Measurements from ENCODE around the gene SULT1A2. TPM values are rescaled to one million over a fixed set of nuclear protein-coding genes. Genes with fewer than 3 reads are reported as not detected.

Gene SULT1A2
- total RNA-seq, 1 donor from 2014 or later: not detected

DNA sequence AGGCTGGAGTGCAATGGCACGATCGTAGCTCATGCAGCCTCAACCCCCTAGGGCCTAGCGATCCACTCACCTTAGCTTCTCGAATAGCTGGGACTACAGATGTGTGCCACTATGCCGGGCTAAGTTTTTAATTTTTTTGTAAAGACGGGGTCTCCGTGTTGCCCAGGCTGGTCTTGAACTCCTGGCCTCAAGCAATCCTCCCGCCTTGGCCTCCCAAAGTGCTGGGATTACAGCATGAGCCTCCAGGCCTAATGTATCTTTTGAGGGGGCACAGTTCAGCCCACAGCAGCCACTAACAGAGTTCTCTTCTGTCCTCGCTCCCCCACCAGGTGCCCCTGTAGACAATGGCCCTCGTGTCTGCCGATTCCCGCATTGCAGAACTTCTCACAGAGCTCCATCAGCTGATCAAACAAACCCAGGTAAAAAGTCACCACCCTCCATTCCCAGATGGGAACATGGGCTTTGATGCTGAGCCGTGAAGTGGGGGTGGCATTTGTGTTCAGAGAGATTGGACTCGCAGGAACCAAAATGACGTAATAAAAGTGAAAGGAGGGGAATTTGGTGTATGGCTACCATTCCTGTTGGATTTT is 16.0 kb downstream of the SULT1A2 start:
- no peak for DNase-seq (ENCODE audit: extremely low spot score in 2 of 2)
- no peak overlapping the region for H3K4me3 ChIP-seq
- no peaks in the 10 kb centered on the region for H3K4me1 ChIP-seq
- no peaks in the 10 kb centered on the region for H3K9me3 ChIP-seq
- H3K36me3 ChIP-seq: peaks cover 0 to 28% of the 10 kb centered on the region in 2 donors
- TF ChIP-seq POLR2A (IDR thresholded peaks at IDR 0.05) (no peak), POLR2AphosphoS5 (IDR thresholded peaks at IDR 0.05; ENCODE audit: insufficient read depth in 1 of 2, low read depth in 1 of 2) (no peak)
- TF ChIP-seq, protein P1, sequence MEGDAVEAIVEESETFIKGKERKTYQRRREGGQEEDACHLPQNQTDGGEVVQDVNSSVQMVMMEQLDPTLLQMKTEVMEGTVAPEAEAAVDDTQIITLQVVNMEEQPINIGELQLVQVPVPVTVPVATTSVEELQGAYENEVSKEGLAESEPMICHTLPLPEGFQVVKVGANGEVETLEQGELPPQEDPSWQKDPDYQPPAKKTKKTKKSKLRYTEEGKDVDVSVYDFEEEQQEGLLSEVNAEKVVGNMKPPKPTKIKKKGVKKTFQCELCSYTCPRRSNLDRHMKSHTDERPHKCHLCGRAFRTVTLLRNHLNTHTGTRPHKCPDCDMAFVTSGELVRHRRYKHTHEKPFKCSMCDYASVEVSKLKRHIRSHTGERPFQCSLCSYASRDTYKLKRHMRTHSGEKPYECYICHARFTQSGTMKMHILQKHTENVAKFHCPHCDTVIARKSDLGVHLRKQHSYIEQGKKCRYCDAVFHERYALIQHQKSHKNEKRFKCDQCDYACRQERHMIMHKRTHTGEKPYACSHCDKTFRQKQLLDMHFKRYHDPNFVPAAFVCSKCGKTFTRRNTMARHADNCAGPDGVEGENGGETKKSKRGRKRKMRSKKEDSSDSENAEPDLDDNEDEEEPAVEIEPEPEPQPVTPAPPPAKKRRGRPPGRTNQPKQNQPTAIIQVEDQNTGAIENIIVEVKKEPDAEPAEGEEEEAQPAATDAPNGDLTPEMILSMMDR (IDR thresholded peaks at IDR 0.05): no peak
- intact Hi-C loops (cut with DNase I): no loop called here
- H3K27ac ChIP-seq: no peak overlapping the region
- no peaks in the 10 kb centered on the region for H3K27me3 ChIP-seq

DNA sequence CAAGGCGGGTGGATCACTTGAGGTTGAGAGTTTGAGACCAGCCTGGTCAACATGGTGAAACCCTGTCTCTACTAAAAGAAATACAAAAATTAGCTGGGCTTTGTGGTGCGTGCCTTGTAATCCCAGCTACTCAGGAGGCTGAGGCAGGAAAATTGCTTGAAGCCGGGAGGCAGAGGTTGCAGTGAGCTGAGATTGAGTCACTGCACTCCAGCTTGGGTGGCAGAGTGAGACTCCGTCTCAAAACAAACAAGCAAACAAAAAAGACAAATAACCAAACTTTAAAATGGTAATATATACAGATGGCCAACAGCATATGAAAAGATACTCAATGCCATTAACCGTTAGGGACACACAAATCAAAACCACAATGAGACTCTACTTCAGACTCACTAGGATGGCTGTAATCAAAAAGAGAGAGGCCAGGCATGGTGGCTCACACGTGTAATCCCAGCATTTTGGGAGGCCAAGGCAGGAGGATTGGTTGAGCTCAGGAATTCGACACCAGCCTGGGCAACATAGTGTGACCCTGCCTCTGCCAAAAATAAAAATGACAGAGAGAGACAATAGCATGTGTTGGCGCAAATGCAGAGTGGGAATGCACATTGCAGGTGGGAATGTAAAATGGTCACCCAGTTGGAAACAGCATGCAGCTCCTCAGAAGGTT is 21.3 kb downstream of the SULT1A2 start:
- H3K27ac ChIP-seq: no peak overlapping the region
- peaks cover 18% of the 10 kb centered on the region for H3K4me1 ChIP-seq
- no peak for TF ChIP-seq POLR2A (IDR thresholded peaks at IDR 0.05)
- no peak for TF ChIP-seq POLR2AphosphoS5 (IDR thresholded peaks at IDR 0.05; ENCODE audit: insufficient read depth in 1 of 2, low read depth in 1 of 2)
- TF ChIP-seq, protein P1 (IDR thresholded peaks at IDR 0.05): no peak
- no peaks in the 10 kb centered on the region for H3K36me3 ChIP-seq
- DNase-seq (ENCODE audit: extremely low spot score in 2 of 2): no peak
- no peaks in the 10 kb centered on the region for H3K9me3 ChIP-seq
- H3K27me3 ChIP-seq: no peaks in the 10 kb centered on the region
- no peak overlapping the region for H3K4me3 ChIP-seq
- intact Hi-C loops (cut with DNase I): no loop called here

DNA sequence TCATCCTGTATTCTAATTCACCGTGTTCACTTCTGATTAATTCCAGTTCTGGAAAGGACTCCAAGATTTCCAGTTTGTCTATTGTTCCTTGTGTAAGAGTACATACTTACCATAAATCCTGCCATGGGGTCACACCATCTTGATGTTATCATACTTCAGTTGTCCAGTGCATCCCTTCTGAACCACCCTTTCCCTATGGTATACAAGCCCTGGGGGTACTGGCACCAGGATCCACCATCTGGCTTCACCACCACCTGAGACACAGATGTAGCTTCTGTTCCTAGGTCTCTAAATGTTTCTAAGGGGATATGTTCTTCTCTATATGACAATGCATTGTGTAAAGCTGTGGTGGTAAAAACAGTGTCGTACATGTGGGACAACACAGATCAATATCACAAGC is 21.9 kb downstream of the SULT1A2 start:
- H3K9me3 ChIP-seq: no peaks in the 10 kb centered on the region
- intact Hi-C loops (cut with DNase I): no loop called here
- H3K4me3 ChIP-seq: no peak overlapping the region
- no peaks in the 10 kb centered on the region for H3K36me3 ChIP-seq
- H3K27me3 ChIP-seq: no peaks in the 10 kb centered on the region
- no peak overlapping the region for H3K27ac ChIP-seq
- peaks cover 18% of the 10 kb centered on the region for H3K4me1 ChIP-seq
- no peak for DNase-seq (ENCODE audit: extremely low spot score in 2 of 2)
- TF ChIP-seq, protein P1 (IDR thresholded peaks at IDR 0.05): no peak
- TF ChIP-seq POLR2AphosphoS5 (IDR thresholded peaks at IDR 0.05; ENCODE audit: insufficient read depth in 1 of 2, low read depth in 1 of 2) (no peak), POLR2A (IDR thresholded peaks at IDR 0.05) (no peak)

DNA sequence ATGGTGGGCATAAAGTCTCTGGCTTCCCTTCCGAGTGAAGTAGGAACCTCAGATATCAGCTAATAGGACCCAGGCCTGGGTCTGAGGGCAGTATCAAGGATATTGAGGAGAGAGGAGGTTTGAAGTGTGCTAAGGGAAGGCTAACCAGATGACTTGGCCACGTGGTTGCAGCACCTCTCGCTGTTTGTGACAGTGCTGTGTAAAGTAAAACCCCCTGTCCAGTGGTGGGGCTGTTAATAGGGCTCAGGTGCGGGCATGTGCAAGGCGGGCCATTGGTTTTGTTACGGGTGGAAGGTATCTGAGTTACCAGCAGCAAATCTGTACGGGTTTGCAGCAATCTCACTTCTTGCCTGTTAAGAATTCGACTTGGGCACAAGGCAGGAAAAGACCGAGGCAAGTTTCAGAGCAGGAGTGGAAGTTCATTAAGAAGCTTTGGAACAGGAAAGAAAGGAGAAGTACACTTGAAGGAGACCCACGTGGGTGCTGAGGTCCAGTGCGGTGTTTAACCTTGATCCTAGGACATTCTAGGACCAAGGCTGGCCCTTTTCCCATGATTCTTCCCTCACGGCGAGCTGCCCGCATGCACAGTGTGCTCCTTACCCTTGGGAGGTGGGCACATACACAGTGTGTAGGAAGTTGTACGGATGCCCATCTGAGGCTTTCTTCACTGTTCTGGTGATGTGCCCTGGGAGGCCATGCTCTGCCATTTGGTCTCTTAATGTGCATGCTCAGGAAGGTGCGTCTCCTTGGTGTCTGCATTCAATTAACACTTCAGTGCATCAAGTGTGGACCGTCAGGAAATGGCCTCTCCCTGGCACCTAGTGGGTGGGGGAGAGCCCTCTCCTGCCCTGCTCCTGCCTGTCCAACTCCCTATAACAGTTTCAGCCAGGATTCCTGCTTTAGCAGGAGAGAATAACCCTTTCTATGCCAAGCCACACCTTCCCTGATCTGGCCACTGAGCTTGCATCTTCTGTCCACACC is 22.8 kb downstream of the SULT1A2 start:
- Histone ChIP-seq H3K4me1 (peaks cover 18% of the 10 kb centered on the region), H3K27me3 (no peaks in the 10 kb centered on the region), H3K9me3 (no peaks in the 10 kb centered on the region), H3K27ac (no peak overlapping the region), H3K36me3 (no peaks in the 10 kb centered on the region), H3K4me3 (no peak overlapping the region)
- DNase-seq (ENCODE audit: extremely low spot score in 2 of 2): no peak
- TF ChIP-seq POLR2AphosphoS5 (IDR thresholded peaks at IDR 0.05; ENCODE audit: insufficient read depth in 1 of 2, low read depth in 1 of 2): no peak
- TF ChIP-seq POLR2A (IDR thresholded peaks at IDR 0.05): no peak
- TF ChIP-seq, protein P1 (IDR thresholded peaks at IDR 0.05): no peak
- intact Hi-C loops (cut with DNase I): no loop called here

Data from vagina (tissue), 2 donors.